Suprapubic skin (tissue), 3 donors: ENCODE data around the gene MAP3K15.

Experiments
- CTCF ChIP-seq, 2 donors: fragments of 200-600 bp in 1 of 2; fragments of 450-650 bp in 1 of 2; sonication (generic) in 1 of 2; IDR thresholded peaks; one replicate each; pipeline ENCODE4 v1.5.1; 2016 to 2019; ENCODE audit warnings: antibody characterized with exemption in 2 of 2, mild to moderate bottlenecking in 1 of 2, moderate library complexity in 1 of 2
- POLR2A ChIP-seq, 2 donors: fragments of 450-650 bp; IDR thresholded peaks; one replicate each; pipeline ENCODE4 v1.6.1; 2017; ENCODE audit warnings: antibody characterized with exemption in 2 of 2, mild to moderate bottlenecking in 2 of 2, moderate library complexity in 2 of 2

GRCh38 chrX:19372547-19373331 is 142.6 kb downstream of the MAP3K15 start:
- no peak for TF ChIP-seq CTCF (IDR thresholded peaks at IDR 0.05)
- TF ChIP-seq POLR2A (IDR thresholded peaks at IDR 0.05) = no peak
